GM19238 (cell line): ENCODE results near the gene IRF2BP1.
"Not testable (repeated sequence)": the region's sequence is repeated elsewhere in the genome, so short reads cannot be mapped to it uniquely, and the experiment has no call there.

Experiments used
- DNase-seq: peaks from one replicate; pipeline ENCODE4 v3.0.0; 2011; ENCODE audit warnings: low spot score; ENCODE audit not compliant: insufficient read length

IRF2BP1 gene

GRCh38 chr19:45901912-45902650, 16.1 kb upstream of the IRF2BP1 start, which contains the start of gene MYPOP:
TSS of gene MYPOP (minus strand) at chr19:45902613. CDS start at chr19:45901773, 840 bp downstream.
- peak; percentile 42 for DNase-seq

- no peak for DNase-seq
Measured at GRCh38 chr19:45901432-45901911, 15.5 kb upstream of the IRF2BP1 start.

DNA sequence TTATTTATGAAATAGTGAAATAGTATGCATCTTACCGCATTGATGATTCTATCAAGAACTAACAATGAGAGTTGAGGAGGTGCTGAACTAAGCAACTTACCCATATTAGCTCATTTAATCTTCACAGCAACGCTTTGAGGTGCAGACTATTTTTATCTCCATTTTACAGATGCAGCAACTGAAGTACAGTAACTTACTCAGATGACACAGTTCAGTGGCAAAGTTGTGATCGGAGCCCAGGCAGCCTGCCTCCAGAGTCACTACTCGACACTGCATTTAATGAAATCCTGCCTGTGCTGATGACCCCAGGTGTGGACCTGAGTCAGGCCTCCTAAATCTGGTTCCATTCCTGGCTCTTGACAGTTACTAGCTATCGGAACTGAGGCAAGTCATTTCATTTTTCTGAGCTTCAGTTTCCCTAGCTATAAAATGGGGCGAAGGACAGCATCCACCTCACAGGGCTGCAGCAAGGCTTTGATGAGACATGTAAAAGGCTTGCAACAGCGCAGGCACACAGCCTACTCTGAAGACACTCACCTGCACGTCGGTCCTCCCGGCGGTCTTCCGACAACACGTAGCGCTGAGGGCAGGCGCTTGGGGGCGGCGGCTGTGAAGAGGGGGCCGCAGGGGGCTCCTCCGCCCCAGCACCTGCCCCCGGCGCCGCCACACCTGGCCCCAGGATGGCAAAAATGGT, 14.9 kb upstream of the IRF2BP1 start:
- no peak for DNase-seq

GRCh38 chr19:45899919-45900589, 14.1 kb upstream of the IRF2BP1 start:
- DNase-seq = no peak

DNA sequence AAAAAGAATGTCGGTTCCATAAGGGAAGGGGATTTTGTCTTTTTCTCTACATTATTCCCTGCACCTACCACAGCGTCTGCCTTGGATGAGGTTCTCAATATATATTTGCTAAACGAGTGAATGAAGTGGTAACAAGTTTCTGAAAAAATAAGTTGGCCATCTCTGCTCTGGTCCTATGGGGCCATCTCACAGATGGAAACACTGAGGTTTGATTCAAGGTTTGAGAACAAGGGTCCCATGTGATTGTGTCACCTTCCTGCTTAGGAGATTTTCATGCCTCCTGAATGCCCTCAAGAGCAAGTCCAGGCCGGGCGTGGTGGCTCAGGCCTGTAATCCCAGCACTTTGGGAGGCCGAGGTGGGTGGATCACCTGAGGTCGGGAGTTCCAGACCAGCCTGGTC, 13.3 kb upstream of the IRF2BP1 start:
- no peak for DNase-seq

- no peak for DNase-seq
Measured at GRCh38 chr19:45897261-45897812, 11.4 kb upstream of the IRF2BP1 start.

- not testable (repeated sequence) for DNase-seq
Measured at GRCh38 chr19:45895983-45896599, 10.2 kb upstream of the IRF2BP1 start.

DNA sequence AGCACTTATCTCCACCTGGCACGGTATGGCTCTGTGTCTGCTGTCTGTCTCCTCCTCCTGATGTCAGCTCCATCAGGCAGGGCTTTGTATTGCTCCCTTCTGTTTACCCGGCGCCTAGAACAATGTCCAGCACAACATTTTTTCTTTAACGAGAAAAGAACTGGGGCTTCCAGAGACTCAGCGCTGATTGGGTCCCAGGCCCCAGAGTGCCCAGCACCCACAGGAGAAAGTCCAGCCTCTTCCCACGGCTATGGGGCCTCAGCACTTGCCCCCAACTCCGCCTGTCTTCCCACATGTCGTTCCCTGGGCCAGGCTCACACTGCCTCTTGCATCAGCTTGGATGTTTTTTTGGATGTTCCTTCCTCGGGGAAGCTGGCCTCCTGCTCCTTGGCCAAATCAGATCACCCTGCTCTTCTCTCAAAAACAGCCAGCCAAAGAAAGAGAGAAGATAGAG, 9.6 kb upstream of the IRF2BP1 start:
- no peak for DNase-seq

- no peak for DNase-seq
Measured at GRCh38 chr19:45890877-45891276, 4.9 kb upstream of the IRF2BP1 start.

GRCh38 chr19:45889210-45889885, 3.4 kb upstream of the IRF2BP1 start:
- DNase-seq = no peak

- no peak for DNase-seq
Measured at GRCh38 chr19:45887200-45887710, 1.3 kb upstream of the IRF2BP1 start.

- DNase-seq = peak; percentile 96
Measured at GRCh38 chr19:45886427-45887199, 672 bp upstream of the IRF2BP1 start.

- no peak for DNase-seq
Measured at GRCh38 chr19:45884682-45885555, 1.0 kb downstream of the IRF2BP1 start.

GRCh38 chr19:45883881-45884681, 1.9 kb downstream of the IRF2BP1 start:
- DNase-seq = no peak

- no peak for DNase-seq
Measured at GRCh38 chr19:45883586-45883880, 2.4 kb downstream of the IRF2BP1 start.

GRCh38 chr19:45882652-45883585, 3.0 kb downstream of the IRF2BP1 start:
- peak; percentile 83 for DNase-seq
